Activated CD8-positive, alpha-beta memory T cell treated with anti-CD3 and anti-CD28 coated beads, Interleukin-2, amount 10 ng/mL, durations not matched to agents 7 days and 5 days (primary cell): ENCODE results near the gene RASSF8. TPM values are rescaled to one million over a fixed set of nuclear protein-coding genes. Genes with fewer than 3 reads are reported as not detected.

Source experiments
- ATAC-seq: fragments of 150-1000 bp; cut with Tn5 transposase; one replicate; pipeline ENCODE4 v1.10.0; 2021; ENCODE audit warnings: moderate library complexity
- CTCF ChIA-PET: fragments of 350-600 bp; sonication (Branson Sonifier 250); formaldehyde crosslinking; loops from one replicate; lab custom pipeline; 2021; ENCODE audit warnings: antibody characterized with exemption; lab: Charles Lee
- DNase-seq: peaks from one replicate; pipeline ENCODE4 v3.0.0-alpha.2; 2020
- H3K27ac Mint-ChIP-seq: one replicate; pipeline ENCODE4 v1.8.0; 2021; ENCODE audit warnings: mild to moderate bottlenecking, mixed read lengths
- H3K27me3 Mint-ChIP-seq: one replicate; pipeline ENCODE4 v1.8.0; 2021; ENCODE audit warnings: mixed read lengths
- H3K36me3 Mint-ChIP-seq: one replicate; pipeline ENCODE4 v1.8.0; 2021; ENCODE audit warnings: mild to moderate bottlenecking, mixed read lengths
- H3K4me1 Mint-ChIP-seq: one replicate; pipeline ENCODE4 v1.8.0; 2021; ENCODE audit warnings: mixed read lengths
- H3K4me3 Mint-ChIP-seq: one replicate; pipeline ENCODE4 v1.8.0; 2021; ENCODE audit warnings: mild to moderate bottlenecking, moderate library complexity, mixed read lengths
- H3K9me3 Mint-ChIP-seq: one replicate; pipeline ENCODE4 v1.8.0; 2022; ENCODE audit warnings: low read depth, mixed read lengths
- total RNA-seq, 2 experiments: library from RNA; stranded (reverse); gene quantifications; one replicate each; pipeline ENCODE4 v1.2.3, GENCODE V29; 2021

RASSF8 gene
- total RNA-seq, 2 experiments from 2014 or later: 1.4 to 1.5 TPM

DNA sequence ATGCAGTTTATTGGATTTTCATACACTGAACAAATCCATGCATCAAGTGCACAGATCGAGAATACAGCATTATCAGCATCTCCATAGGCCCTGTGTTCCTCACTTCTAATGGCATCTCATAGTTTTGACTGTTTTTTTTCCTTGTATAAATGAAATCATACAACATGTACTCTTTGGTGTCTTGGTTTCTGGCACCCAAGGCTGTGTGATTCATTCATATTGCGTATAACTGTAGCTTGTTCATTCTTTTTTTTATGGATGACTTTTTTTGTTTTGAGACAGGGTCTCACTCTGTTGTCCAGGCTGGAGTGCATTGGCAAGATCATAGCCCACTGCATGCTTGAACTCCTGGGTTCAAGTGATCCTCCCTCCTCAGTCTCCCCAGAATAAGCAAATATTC lies 14.3 kb downstream of the RASSF8 start:
- Mint-ChIP-seq H3K27me3 (peaks cover 16% of the 10 kb centered on the region), H3K4me3 (no peak overlapping the region), H3K27ac (no peak overlapping the region), H3K36me3 (no peaks in the 10 kb centered on the region), H3K4me1 (no peaks in the 10 kb centered on the region), H3K9me3 (no peaks in the 10 kb centered on the region)
- no peak for ATAC-seq
- CTCF ChIA-PET: no interaction called here
- DNase-seq: no peak

- no peak overlapping the region for H3K4me3 Mint-ChIP-seq
- CTCF ChIA-PET: no interaction called here
- DNase-seq: no peak
- ATAC-seq: no peak
- H3K27me3 Mint-ChIP-seq: peaks cover 23% of the 10 kb centered on the region
- no peak overlapping the region for H3K27ac Mint-ChIP-seq
- H3K9me3 Mint-ChIP-seq: no peaks in the 10 kb centered on the region
- no peaks in the 10 kb centered on the region for H3K4me1 Mint-ChIP-seq
- no peaks in the 10 kb centered on the region for H3K36me3 Mint-ChIP-seq
These were observed 16.7 kb downstream of the RASSF8 start for GRCh38 chr12:25975179-25975578.

DNA sequence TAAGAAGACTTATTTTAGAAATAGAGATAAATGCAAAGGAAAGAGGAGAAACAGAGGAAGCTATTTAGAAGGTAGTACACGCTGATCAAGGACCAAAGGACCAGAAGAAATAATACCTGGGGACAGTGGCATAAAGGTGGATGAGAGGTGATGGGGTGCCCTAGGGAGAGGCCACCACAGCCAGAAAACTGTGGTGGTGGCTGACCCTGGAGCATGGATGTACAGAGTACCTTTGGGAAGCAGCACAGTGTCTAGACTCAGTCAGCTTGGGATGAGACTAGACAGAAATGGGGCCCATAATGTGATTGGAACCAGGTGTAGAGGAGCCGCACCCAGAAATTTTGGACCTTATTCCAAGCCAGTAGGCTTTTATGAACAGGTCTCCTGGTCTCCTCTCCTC lies 17.2 kb downstream of the RASSF8 start:
- H3K36me3 Mint-ChIP-seq: no peaks in the 10 kb centered on the region
- H3K9me3 Mint-ChIP-seq: no peaks in the 10 kb centered on the region
- no peaks in the 10 kb centered on the region for H3K4me1 Mint-ChIP-seq
- ATAC-seq (no peak), DNase-seq (no peak)
- CTCF ChIA-PET: no interaction called here
- H3K27ac Mint-ChIP-seq: no peak overlapping the region
- H3K27me3 Mint-ChIP-seq: peaks cover 20% of the 10 kb centered on the region
- no peak overlapping the region for H3K4me3 Mint-ChIP-seq

DNA sequence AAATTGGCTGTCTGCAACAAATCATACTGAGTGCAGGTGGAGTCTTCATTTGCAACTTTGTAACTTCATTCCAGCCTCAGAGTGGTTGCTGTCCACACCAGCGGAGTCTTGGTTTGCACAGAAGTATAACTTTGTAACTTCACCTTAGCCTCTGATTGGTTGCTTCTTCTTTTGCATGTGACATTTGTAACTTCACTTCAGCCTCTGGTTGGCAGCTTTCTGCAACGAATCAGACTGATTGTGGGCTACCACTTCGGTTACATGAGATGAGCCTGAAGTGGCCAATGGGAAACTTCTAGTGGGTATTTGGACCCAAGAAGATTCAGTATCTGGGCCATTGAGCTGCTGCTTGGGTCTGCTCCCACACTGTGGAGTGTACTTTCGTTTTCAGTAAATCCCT lies 17.8 kb downstream of the RASSF8 start:
- no peak for ATAC-seq

GRCh38 chr12:25977047-25977446 lies 18.6 kb downstream of the RASSF8 start:
- Mint-ChIP-seq H3K4me1 (no peaks in the 10 kb centered on the region), H3K36me3 (no peaks in the 10 kb centered on the region), H3K9me3 (no peaks in the 10 kb centered on the region), H3K27me3 (peaks cover 20% of the 10 kb centered on the region), H3K27ac (no peak overlapping the region), H3K4me3 (no peak overlapping the region)
- DNase-seq (no peak), ATAC-seq (no peak)
- CTCF ChIA-PET: no interaction called here

More for the DNA sequence above, 17.8 kb downstream of the RASSF8 start:
- H3K27me3 Mint-ChIP-seq: peaks cover 20% of the 10 kb centered on the region
- H3K4me3 Mint-ChIP-seq: no peak overlapping the region
- H3K4me1 Mint-ChIP-seq: no peaks in the 10 kb centered on the region
- H3K27ac Mint-ChIP-seq: no peak overlapping the region
- H3K36me3 Mint-ChIP-seq: no peaks in the 10 kb centered on the region
- H3K9me3 Mint-ChIP-seq: no peaks in the 10 kb centered on the region
- CTCF ChIA-PET: no interaction called here
- no peak for DNase-seq

- Mint-ChIP-seq H3K36me3 (no peaks in the 10 kb centered on the region), H3K27me3 (peaks cover 12% of the 10 kb centered on the region), H3K4me1 (no peaks in the 10 kb centered on the region), H3K9me3 (no peaks in the 10 kb centered on the region), H3K27ac (no peak overlapping the region), H3K4me3 (no peak overlapping the region)
- CTCF ChIA-PET: no interaction called here
- DNase-seq (no peak), ATAC-seq (no peak)
These were observed 20.6 kb downstream of the RASSF8 start for GRCh38 chr12:25979059-25979458.

- Mint-ChIP-seq H3K27ac (no peak overlapping the region), H3K4me3 (no peak overlapping the region), H3K9me3 (no peaks in the 10 kb centered on the region), H3K4me1 (no peaks in the 10 kb centered on the region), H3K27me3 (peaks cover 12% of the 10 kb centered on the region), H3K36me3 (no peaks in the 10 kb centered on the region)
- ATAC-seq: no peak
- DNase-seq: no peak
- CTCF ChIA-PET: no interaction called here
These were observed 21.1 kb downstream of the RASSF8 start for GRCh38 chr12:25979563-25979962.

GRCh38 chr12:25980035-25980434 lies 21.6 kb downstream of the RASSF8 start:
- Mint-ChIP-seq H3K36me3 (no peaks in the 10 kb centered on the region), H3K27me3 (peaks cover 8% of the 10 kb centered on the region), H3K9me3 (no peaks in the 10 kb centered on the region), H3K4me1 (no peaks in the 10 kb centered on the region), H3K4me3 (no peak overlapping the region), H3K27ac (no peak overlapping the region)
- CTCF ChIA-PET: no interaction called here
- DNase-seq: no peak
- ATAC-seq: no peak

DNA sequence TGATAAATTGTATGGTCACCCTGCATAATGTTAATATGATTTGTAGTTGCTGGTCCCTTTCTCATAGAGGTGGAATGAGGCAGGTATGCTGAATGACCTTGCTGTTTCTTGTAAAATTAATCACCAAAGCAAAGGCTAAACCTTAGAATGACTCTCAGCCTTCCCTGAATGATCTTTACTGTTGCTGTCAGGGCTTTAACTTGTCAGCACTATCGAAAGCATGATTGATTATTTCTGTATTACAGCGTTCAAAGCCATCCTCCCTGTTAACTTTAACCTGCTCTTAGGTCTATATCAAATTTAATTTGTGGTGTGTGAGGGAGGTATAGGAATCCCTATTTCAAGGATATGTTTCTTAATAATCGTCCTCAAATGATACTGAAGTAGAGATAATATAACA lies 23.1 kb downstream of the RASSF8 start:
- H3K27me3 Mint-ChIP-seq: peaks cover 11% of the 10 kb centered on the region
- no peaks in the 10 kb centered on the region for H3K4me1 Mint-ChIP-seq
- H3K27ac Mint-ChIP-seq: no peak overlapping the region
- no peaks in the 10 kb centered on the region for H3K36me3 Mint-ChIP-seq
- ATAC-seq (no peak), DNase-seq (no peak)
- no peak overlapping the region for H3K4me3 Mint-ChIP-seq
- CTCF ChIA-PET: no interaction called here
- H3K9me3 Mint-ChIP-seq: no peaks in the 10 kb centered on the region

- Mint-ChIP-seq H3K36me3 (no peaks in the 10 kb centered on the region), H3K4me3 (no peak overlapping the region), H3K4me1 (no peaks in the 10 kb centered on the region), H3K27ac (no peak overlapping the region), H3K9me3 (no peaks in the 10 kb centered on the region), H3K27me3 (peaks cover 11% of the 10 kb centered on the region)
- no peak for DNase-seq
- ATAC-seq: no peak
- CTCF ChIA-PET: no interaction called here
These were observed 23.9 kb downstream of the RASSF8 start for GRCh38 chr12:25982416-25982815.

GRCh38 chr12:25983625-25984024 lies 25.1 kb downstream of the RASSF8 start:
- Mint-ChIP-seq H3K36me3 (no peaks in the 10 kb centered on the region), H3K4me1 (no peaks in the 10 kb centered on the region), H3K27me3 (peaks cover 9% of the 10 kb centered on the region), H3K9me3 (no peaks in the 10 kb centered on the region), H3K27ac (no peak overlapping the region), H3K4me3 (no peak overlapping the region)
- DNase-seq (no peak), ATAC-seq (no peak)
- CTCF ChIA-PET: no interaction called here

GRCh38 chr12:25984759-25985158 lies 26.3 kb downstream of the RASSF8 start:
- Mint-ChIP-seq H3K36me3 (no peaks in the 10 kb centered on the region), H3K27ac (no peak overlapping the region), H3K4me1 (no peaks in the 10 kb centered on the region), H3K27me3 (peaks cover 3% of the 10 kb centered on the region), H3K9me3 (no peaks in the 10 kb centered on the region), H3K4me3 (no peak overlapping the region)
- ATAC-seq (no peak), DNase-seq (no peak)
- CTCF ChIA-PET: no interaction called here

DNA sequence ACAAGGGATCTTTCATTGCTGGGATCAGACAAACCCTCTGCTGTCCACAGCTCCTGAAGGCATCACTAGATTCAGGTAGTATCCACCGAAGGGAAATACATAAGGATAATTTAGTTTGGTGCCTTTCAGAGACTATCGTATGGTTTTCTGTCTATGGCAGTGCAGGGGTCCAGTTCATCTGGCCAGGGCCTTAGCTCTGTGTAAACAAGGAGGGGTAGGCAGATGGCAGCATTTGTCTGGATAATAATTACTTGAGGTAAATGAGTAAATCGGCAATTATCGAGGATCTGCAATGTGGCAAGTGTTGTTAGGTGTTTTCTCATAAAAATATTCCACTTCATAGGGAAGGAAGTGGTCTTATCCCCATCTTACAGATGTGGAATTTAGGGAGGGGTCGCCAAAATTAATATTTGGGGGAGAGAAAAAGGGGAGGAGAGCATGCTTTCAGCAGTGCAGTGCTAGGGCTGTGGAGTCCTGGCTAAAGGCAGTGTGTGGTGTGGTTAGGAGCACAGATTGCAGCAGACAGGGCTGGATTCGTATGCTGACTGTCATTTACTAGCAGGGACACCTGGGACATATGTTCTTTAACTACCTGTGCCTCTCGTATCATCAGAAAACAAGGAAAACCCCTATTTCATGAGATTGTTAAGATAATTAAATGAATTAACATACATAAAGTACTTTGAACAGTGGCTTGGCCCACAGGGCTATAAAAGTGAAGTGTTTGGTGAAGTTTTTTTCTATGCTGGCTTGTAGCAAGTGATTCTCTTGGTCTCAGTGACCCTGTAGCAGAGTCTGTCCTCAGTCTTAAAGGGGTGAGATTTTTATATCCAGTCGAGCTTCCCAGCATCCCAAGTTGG lies 27.1 kb downstream of the RASSF8 start:
- H3K4me3 Mint-ChIP-seq: no peak overlapping the region
- H3K27ac Mint-ChIP-seq: no peak overlapping the region
- no peaks in the 10 kb centered on the region for H3K9me3 Mint-ChIP-seq
- DNase-seq: no peak
- H3K27me3 Mint-ChIP-seq: peaks cover 3% of the 10 kb centered on the region
- no peak for ATAC-seq
- no peaks in the 10 kb centered on the region for H3K36me3 Mint-ChIP-seq
- CTCF ChIA-PET: no interaction called here
- H3K4me1 Mint-ChIP-seq: no peaks in the 10 kb centered on the region

GRCh38 chr12:25986180-25986579 lies 27.7 kb downstream of the RASSF8 start:
- Mint-ChIP-seq H3K27me3 (peaks cover 3% of the 10 kb centered on the region), H3K36me3 (no peaks in the 10 kb centered on the region), H3K27ac (no peak overlapping the region), H3K4me1 (no peaks in the 10 kb centered on the region), H3K9me3 (no peaks in the 10 kb centered on the region), H3K4me3 (no peak overlapping the region)
- CTCF ChIA-PET: no interaction called here
- no peak for ATAC-seq
- no peak for DNase-seq
